Superior temporal gyrus (tissue), 1 donor: Measurements from ENCODE around the gene ZMPSTE24.

Experiments
- DNase-seq: peaks from one replicate; pipeline ENCODE4 v3.0.0-alpha.2; 2016; ENCODE audit errors: extremely low spot score

ZMPSTE24 gene

DNA sequence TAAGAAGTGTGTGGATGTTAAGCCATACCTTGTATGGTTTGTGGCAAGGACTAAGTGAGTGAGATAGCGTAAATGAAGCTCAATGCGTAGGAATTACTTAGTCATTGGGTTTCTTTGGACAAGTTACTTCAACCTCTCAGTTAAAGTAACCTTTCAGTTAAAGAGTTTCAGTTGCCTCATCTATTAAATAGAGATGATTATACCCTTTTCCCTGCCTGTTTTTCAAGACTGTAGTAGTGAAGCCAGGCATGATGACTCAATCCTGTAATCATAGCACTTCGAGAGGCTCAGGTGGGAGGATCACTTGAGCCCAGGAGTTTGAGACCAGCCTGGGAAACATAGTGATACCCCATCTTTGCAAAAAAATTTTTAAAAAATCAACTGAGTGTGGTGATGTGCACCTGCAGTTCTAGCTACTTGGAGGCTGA lies 6.3 kb downstream of the ZMPSTE24 start:
- DNase-seq: no peak

- no peak for DNase-seq
Observed at GRCh38 chr1:40265298-40265697, 7.3 kb downstream of the ZMPSTE24 start.

- no peak for DNase-seq
Observed at GRCh38 chr1:40265919-40266318, 7.9 kb downstream of the ZMPSTE24 start.

- no peak for DNase-seq
Observed at GRCh38 chr1:40266786-40267535, 8.9 kb downstream of the ZMPSTE24 start.

GRCh38 chr1:40267767-40268187 lies 9.7 kb downstream of the ZMPSTE24 start:
- no peak for DNase-seq

DNA sequence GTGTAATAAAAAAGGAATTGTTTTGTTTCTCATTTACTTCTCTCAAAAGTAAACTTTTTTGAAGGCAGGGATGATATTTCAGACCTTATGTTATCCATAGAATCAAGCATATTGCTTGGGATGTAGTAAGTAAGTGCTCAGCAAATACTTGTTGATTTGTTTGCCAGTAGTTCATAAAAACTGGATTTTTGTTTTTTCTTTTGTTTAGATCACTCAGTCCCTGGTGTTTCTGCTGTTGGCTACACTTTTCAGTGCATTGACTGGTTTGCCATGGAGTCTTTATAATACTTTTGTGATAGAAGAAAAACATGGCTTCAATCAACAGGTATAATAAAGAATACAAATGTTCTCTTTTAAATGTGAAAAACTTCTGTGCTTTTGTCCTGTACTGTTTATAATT lies 10.2 kb downstream of the ZMPSTE24 start:
- DNase-seq: no peak

- DNase-seq: no peak
Observed at GRCh38 chr1:40270152-40270834, 12.3 kb downstream of the ZMPSTE24 start.

GRCh38 chr1:40272653-40273213 lies 14.7 kb downstream of the ZMPSTE24 start:
- no peak for DNase-seq

DNA sequence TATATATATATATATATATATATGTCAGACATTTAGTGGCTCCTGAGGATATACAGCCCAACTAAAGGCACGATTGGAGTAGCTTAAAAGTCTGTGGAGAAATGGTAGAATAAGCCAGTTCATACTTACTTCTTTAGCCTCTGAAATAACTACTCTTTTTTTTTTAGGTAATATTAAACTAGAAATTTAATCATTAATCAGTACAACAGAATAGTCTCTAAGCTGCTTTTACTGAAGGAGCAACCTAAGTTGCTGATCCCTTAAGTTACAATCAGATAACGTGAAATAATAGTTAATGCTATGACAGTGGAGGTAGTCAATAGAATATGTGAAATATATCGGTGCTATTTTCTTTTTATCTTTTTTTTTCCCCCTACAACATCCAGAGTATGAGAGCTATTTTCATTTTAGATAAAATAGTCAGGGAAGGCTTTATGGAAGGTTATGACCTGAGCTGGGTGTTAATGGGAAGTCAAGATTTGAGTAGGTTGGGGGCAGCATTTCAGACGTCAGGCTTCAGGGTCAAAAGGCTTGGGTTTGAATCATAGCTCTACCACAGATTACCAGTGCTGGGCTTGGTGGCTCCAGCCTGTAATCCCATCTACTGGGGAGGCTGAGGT lies 15.6 kb downstream of the ZMPSTE24 start:
- no peak for DNase-seq

- DNase-seq: no peak
Observed at GRCh38 chr1:40274331-40274730, 16.3 kb downstream of the ZMPSTE24 start.

- no peak for DNase-seq
Observed at GRCh38 chr1:40276122-40276521, 18.1 kb downstream of the ZMPSTE24 start.

- no peak for DNase-seq
Observed at GRCh38 chr1:40281853-40282252, 23.8 kb downstream of the ZMPSTE24 start.

GRCh38 chr1:40291293-40291692 lies 33.3 kb downstream of the ZMPSTE24 start:
- no peak for DNase-seq

DNA sequence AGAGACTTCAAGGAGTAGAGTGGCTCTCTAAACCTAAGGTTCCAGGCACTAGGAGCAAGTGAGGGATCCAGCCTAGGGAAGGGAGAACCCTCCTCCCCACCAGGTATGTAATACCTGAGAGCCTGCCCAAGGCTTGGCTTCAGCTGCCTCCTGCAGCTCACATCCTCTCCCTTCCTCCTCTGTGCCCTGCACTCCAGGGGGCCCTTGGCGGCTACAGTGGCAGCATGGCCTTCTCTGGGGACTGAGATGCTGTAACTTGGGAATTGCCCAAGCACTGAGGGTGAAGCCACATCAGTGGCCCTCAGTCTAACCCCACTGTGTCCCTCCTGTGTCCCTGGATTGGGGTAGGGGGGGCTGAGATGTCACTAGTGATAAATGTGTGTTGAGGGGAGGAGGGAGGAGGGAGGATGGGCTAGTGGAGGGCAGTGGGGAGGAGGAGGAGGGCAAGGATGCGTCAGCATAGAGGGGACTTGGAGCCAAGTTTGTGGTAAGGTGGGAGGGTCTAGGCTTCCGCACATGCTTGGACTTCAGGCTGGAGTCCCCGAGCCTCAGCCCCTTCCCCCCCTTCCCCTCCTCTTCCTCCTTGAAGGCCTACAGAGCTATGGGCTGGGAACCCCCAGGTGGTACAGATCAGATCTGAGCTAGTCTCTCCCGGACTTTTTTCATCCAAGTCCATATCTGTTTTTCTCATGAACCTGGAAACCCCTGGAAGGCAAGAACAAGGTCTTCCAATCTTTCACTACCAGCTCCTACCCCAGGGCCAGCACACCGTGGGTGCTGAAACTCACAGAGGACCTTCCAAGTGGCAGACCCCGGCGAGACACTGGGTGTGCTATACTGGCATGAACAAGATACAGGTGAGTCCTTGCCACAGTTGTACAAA lies 41.6 kb downstream of the ZMPSTE24 start:
- no peak for DNase-seq

- no peak for DNase-seq
Observed at GRCh38 chr1:40300249-40300567, 42.2 kb downstream of the ZMPSTE24 start.

- no peak for DNase-seq
Observed at GRCh38 chr1:40300651-40301050, 42.6 kb downstream of the ZMPSTE24 start.

GRCh38 chr1:40301066-40301465 lies 43.0 kb downstream of the ZMPSTE24 start:
- no peak for DNase-seq

DNA sequence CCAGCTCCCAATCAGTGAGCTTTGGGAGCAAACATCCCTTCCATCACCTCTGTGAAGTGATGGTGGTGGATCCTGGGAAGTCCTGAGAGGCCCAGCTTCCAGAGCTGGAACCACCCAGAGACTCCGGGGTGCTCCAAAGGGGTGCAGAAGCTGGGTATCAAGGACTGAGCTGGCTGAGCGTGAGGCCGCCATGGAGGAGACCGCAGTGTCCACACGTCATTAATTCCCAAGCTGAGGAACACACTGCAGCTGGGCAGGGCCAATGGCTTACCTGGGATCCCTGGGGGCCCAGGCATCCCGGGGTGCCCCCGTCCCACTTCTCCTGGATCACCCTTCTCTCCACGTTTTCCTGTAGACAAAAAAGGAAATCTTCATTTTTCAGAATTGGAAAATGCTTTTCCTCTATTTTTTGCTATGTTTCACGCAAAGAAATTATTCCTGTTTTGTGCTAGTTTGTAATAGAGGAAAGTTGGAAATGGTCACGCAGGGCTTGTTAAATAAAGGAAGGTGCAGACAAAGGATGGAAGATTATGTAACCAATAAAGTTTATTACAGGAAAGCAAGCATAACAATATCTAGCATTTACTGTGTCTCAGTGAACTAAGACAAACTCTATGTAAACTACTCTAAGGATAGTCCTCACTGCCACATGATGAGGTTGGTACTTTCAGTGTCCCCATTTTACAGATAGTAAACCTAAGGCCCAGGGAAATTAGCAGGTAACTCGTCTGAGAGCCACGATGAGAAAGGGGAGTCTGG lies 43.7 kb downstream of the ZMPSTE24 start:
- no peak for DNase-seq

- DNase-seq: no peak
Observed at GRCh38 chr1:40302475-40302874, 44.4 kb downstream of the ZMPSTE24 start.

DNA sequence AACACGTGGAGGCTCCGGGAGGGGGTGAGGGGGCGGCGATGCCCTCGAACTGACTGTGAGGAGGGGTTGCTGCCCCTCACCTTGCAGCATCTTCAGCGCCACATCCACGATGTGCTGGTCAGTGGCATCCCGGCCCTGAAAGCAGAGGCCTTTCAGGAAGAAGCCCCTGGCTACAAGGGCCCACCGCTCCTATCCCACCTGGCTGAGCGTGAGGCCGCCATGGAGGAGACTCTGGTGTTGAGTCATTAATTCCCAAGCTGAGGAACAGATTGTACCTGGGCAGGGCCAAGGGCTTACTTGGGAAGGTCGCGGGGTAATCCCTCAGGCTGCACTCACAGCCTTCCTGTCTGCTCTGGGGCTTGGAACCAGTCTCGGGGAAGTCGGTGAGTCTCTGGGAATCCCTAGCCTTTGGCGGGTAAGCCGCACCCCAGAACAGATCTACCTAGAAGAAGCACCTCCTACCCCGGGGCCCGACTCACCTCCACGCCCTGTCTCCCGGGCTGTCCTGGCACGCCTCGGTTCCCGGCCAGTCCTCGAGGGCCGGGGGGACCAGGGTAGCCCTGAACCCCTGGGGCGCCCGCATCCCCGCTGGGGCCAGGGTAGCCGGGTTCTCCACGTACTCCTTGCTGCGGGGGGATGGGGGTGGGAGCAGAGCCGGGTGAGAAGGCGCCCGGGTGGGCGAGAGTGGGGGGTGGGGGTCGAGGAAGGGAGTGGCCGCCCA lies 45.2 kb downstream of the ZMPSTE24 start:
- DNase-seq: no peak
